Liver (tissue), 9 donors: Measurements from ENCODE around the gene TMTC2. TPM values are rescaled to one million over a fixed set of nuclear protein-coding genes. Genes with fewer than 3 reads are reported as not detected.

Experiments used
- DNase-seq: peaks from one replicate; pipeline ENCODE4 v3.0.0-alpha.2; 2017; ENCODE audit warnings: low spot score
- H3K27ac ChIP-seq, 2 donors: one replicate each; pipeline ENCODE4 v1.7.0; 2013; ENCODE audit warnings: inconsistent platforms in 2 of 2, low read length in 2 of 2, control low read depth in 1 of 2, low read depth in 1 of 2, mild to moderate bottlenecking in 1 of 2
- H3K27me3 ChIP-seq, 4 donors: one replicate each; pipeline versions ENCODE4 v1.6.1 to v1.7.0; 2013; ENCODE audit warnings: low read length in 3 of 4, inconsistent platforms in 1 of 4, mild to moderate bottlenecking in 1 of 4, moderate library complexity in 1 of 4; ENCODE audit not compliant: control insufficient read depth in 4 of 4, insufficient read depth in 4 of 4
- H3K36me3 ChIP-seq, 4 donors: one replicate each; pipeline versions ENCODE4 v1.6.1 to v1.7.0; 2013; ENCODE audit warnings: low read length in 3 of 4, mild to moderate bottlenecking in 3 of 4, low read depth in 1 of 4, moderate library complexity in 1 of 4; ENCODE audit not compliant: control insufficient read depth in 4 of 4, insufficient read depth in 3 of 4
- H3K4me1 ChIP-seq, 4 donors: one replicate each; pipeline versions ENCODE4 v1.6.1 to v1.7.0; 2013; ENCODE audit warnings: low read length in 3 of 4, mild to moderate bottlenecking in 3 of 4, moderate library complexity in 1 of 4; ENCODE audit not compliant: control insufficient read depth in 4 of 4, insufficient read depth in 4 of 4
- H3K4me3 ChIP-seq, 3 donors: one replicate each; pipeline versions ENCODE4 v1.6.1 to v1.7.0; 2013; ENCODE audit warnings: low read length in 3 of 3, control low read depth in 1 of 3, low read depth in 1 of 3, mild to moderate bottlenecking in 1 of 3
- H3K9ac ChIP-seq, 2 donors: one replicate each; pipeline ENCODE4 v1.7.0; 2013; ENCODE audit warnings: low read length in 2 of 2, mild to moderate bottlenecking in 2 of 2, moderate library complexity in 2 of 2, control low read depth in 1 of 2, low read depth in 1 of 2
- H3K9me3 ChIP-seq, 4 donors: one replicate each; pipeline versions ENCODE4 v1.6.1 to v1.7.0; 2013; ENCODE audit warnings: low read length in 3 of 4; ENCODE audit not compliant: control insufficient read depth in 4 of 4
- CTCF ChIP-seq: fragments of 150-350 bp; IDR thresholded peaks from 2 replicates; pipeline ENCODE4 v1.5.1; 2017; ENCODE audit warnings: improper control_type of control experiment, low read depth, low read length; ENCODE audit not compliant: missing input control
- EGR1 ChIP-seq, 2 donors: IDR thresholded peaks; 2 replicates each; pipeline ENCODE4 v1.6.1; 2016 to 2018; ENCODE audit warnings: antibody characterized with exemption in 2 of 2, low read depth in 2 of 2
- FOXA1 ChIP-seq: IDR thresholded peaks from 2 replicates; pipeline ENCODE4 v1.6.1; 2016; ENCODE audit warnings: antibody characterized with exemption
- GABPA ChIP-seq, 2 donors: IDR thresholded peaks in 1 of 2; conservative IDR thresholded peaks in 1 of 2; 2 replicates each; pipeline ENCODE4 v1.6.1; 2016; ENCODE audit warnings: antibody characterized with exemption in 2 of 2, mild to moderate bottlenecking in 1 of 2, moderate library complexity in 1 of 2
- HNF4G ChIP-seq: IDR thresholded peaks from 2 replicates; pipeline ENCODE4 v1.6.1; 2016; ENCODE audit warnings: antibody characterized with exemption
- JUND ChIP-seq, 2 donors: IDR thresholded peaks; 2 replicates each; pipeline ENCODE4 v1.6.1; 2016; ENCODE audit warnings: antibody characterized with exemption in 2 of 2
- NR2F2 ChIP-seq: IDR thresholded peaks from 2 replicates; pipeline ENCODE4 v1.6.1; 2016; ENCODE audit warnings: antibody characterized with exemption
- RAD21 ChIP-seq, 2 donors: IDR thresholded peaks; 2 replicates each; pipeline ENCODE4 v1.6.1; 2016; ENCODE audit warnings: antibody characterized with exemption in 2 of 2, mild to moderate bottlenecking in 2 of 2
- REST ChIP-seq: IDR thresholded peaks from 2 replicates; pipeline ENCODE4 v1.6.1; 2016; ENCODE audit warnings: antibody characterized with exemption, mild to moderate bottlenecking
- SP1 ChIP-seq: IDR thresholded peaks from 2 replicates; pipeline ENCODE4 v1.6.1; 2018; ENCODE audit warnings: antibody characterized with exemption, mild to moderate bottlenecking
- TAF1 ChIP-seq: conservative IDR thresholded peaks from 2 replicates; pipeline ENCODE4 v1.6.1; 2016; ENCODE audit warnings: antibody characterized with exemption, mild to moderate bottlenecking
- YY1 ChIP-seq: IDR thresholded peaks from 2 replicates; pipeline ENCODE4 v1.6.1; 2016; ENCODE audit warnings: antibody characterized with exemption, mild to moderate bottlenecking
- ZBTB33 ChIP-seq: IDR thresholded peaks from 2 replicates; pipeline ENCODE4 v1.6.1; 2016; ENCODE audit warnings: antibody characterized with exemption
- WGBS: extraction: QIAGEN DNeasy Blood & Tissue Kit; methylation state at CpG from one replicate; pipeline ENCODE4 v1.1.7; 2013; 5-methylcytosine and 5-hydroxymethylcytosine counted together
- polyA plus RNA-seq, 2 donors: library from polyadenylated mRNA; stranded (reverse) in 1 of 2; unstranded in 1 of 2; fragments of 200-250 nt in 1 of 2; fragments of >200 nt in 1 of 2; fragmentation: Nextera tagmentation in 1 of 2; extraction: Ambion mirVana in 1 of 2; gene quantifications; one replicate each; pipeline versions ENCODE4 v1.2.1 to v1.2.3, GENCODE V29; 2013 to 2015
- total RNA-seq, 2 donors: library from RNA; depleted of rRNA; stranded (reverse); fragments of >200 nt; gene quantifications; one replicate each; pipeline ENCODE4 v1.2.3, GENCODE V29; 2014
- donor health status: healthy.
- donor health status: healthy.
- donor health status: healthy.
- donor health status: healthy.
- donor health status: healthy.

The TMTC2 gene
- total and polyA plus RNA-seq, 4 donors = 0.36 to 3.0 (median 0.61) TPM

- DNase-seq = no peak
- H3K27ac ChIP-seq = no peak overlapping the region
- 83% methylated on average over 2 of the region's 2 CpGs for WGBS
- no peaks in the 10 kb centered on the region for H3K9me3 ChIP-seq
- TF ChIP-seq ZBTB33 (no peak), EGR1 (IDR thresholded peaks at IDR 0.05; ENCODE audit: low read depth in 2 of 2) (no peak), TAF1 (no peak)
- no peaks in the 10 kb centered on the region for H3K27me3 ChIP-seq
- H3K4me3 ChIP-seq = no peak overlapping the region
- no peak overlapping the region for H3K9ac ChIP-seq
- H3K36me3 ChIP-seq = no peaks in the 10 kb centered on the region
- H3K4me1 ChIP-seq = no peaks in the 10 kb centered on the region
Measured at GRCh38 chr12:83130178-83130577, 443.5 kb downstream of the TMTC2 start.

- TF ChIP-seq HNF4G (no peak), NR2F2 (peak; percentile 31)
- no peaks in the 10 kb centered on the region for H3K9me3 ChIP-seq
- H3K36me3 ChIP-seq = no peaks in the 10 kb centered on the region
- DNase-seq = no peak
- no peaks in the 10 kb centered on the region for H3K27me3 ChIP-seq
- WGBS = 86% methylated on average over 2 of the region's 2 CpGs
- no peak overlapping the region for H3K9ac ChIP-seq
- H3K27ac ChIP-seq = no peak overlapping the region
- peaks cover 0 to 1% (median 0%) of the 10 kb centered on the region in 4 donors for H3K4me1 ChIP-seq
- no peak overlapping the region for H3K4me3 ChIP-seq
Measured at GRCh38 chr12:83132360-83132759, 445.7 kb downstream of the TMTC2 start.

- peaks cover 0 to 1% (median 0%) of the 10 kb centered on the region in 4 donors for H3K4me1 ChIP-seq
- no peaks in the 10 kb centered on the region for H3K27me3 ChIP-seq
- H3K4me3 ChIP-seq = no peak overlapping the region
- WGBS = 86% methylated on average over 1 of the region's 1 CpG
- H3K9me3 ChIP-seq = peaks cover 0 to 2% (median 0%) of the 10 kb centered on the region in 4 donors
- H3K27ac ChIP-seq = no peak overlapping the region
- DNase-seq = no peak
- H3K36me3 ChIP-seq = no peaks in the 10 kb centered on the region
- no peak overlapping the region for H3K9ac ChIP-seq
- TF ChIP-seq JUND (IDR thresholded peaks at IDR 0.05) = no peak
- TF ChIP-seq FOXA1 = no peak
- no peak for TF ChIP-seq REST
- TF ChIP-seq SP1 = no peak
- TF ChIP-seq TAF1 = no peak
- no peak for TF ChIP-seq GABPA (IDR thresholded peaks at IDR 0.05 in 1 of 2, conservative IDR thresholded peaks at IDR 0.05 in 1 of 2)
- no peak for TF ChIP-seq YY1
- TF ChIP-seq CTCF = no peak
- no peak for TF ChIP-seq NR2F2
- TF ChIP-seq RAD21 (IDR thresholded peaks at IDR 0.05) = no peak
Measured at GRCh38 chr12:83136411-83136810, 449.7 kb downstream of the TMTC2 start.
